ENCODE results near the gene BCAR1.
A peak's percentile ranks its signal among the peaks of the same experiment; 100 is the strongest.

DNA sequence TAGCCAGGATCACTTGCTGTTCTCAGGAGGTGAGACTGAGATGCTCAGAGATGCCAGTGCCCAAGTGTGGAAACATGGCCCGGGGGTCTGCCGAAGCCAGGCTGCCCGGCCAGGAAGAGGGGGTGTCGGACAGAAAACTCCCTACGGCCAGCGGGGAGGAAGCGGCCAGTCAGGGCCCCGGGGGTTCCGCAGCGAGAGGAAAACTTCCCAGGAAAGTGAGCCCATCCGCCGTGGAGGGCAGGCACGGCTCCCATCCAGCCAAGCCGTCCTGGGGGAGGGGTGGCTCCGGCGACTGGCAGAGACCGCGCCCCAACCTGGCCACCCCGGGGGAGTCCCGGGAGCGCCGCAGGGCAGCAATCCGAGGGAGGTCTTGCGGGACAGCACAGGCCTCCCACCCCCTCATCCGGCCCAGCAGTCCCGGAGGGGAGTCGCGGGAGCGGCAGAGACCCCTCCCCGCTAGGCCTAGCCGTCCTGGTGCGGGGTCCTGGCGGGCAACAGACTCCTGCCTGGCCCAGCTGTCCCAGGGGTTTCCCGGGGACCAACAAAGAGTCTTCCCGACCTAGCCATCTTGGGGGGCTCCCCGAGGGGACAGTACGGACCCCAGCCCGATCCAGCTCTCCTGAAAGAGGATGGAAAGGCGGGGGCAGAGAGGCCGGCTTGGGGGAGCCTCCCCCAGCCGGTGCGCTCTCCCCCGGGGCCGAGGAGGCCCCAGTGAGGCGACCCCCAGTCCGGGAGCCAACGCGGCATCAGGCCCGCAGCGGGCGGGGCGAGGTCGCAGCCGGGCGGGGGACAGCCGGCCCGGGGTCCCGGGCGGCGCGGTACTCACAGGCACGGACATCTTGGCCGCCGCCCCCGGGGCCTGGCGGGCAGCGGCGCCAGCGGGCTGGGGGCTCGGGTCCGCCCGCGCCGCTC, 13.8 kb upstream of the BCAR1 start:
- TF ChIP-seq, protein P1, sequence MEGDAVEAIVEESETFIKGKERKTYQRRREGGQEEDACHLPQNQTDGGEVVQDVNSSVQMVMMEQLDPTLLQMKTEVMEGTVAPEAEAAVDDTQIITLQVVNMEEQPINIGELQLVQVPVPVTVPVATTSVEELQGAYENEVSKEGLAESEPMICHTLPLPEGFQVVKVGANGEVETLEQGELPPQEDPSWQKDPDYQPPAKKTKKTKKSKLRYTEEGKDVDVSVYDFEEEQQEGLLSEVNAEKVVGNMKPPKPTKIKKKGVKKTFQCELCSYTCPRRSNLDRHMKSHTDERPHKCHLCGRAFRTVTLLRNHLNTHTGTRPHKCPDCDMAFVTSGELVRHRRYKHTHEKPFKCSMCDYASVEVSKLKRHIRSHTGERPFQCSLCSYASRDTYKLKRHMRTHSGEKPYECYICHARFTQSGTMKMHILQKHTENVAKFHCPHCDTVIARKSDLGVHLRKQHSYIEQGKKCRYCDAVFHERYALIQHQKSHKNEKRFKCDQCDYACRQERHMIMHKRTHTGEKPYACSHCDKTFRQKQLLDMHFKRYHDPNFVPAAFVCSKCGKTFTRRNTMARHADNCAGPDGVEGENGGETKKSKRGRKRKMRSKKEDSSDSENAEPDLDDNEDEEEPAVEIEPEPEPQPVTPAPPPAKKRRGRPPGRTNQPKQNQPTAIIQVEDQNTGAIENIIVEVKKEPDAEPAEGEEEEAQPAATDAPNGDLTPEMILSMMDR (IDR thresholded peaks at IDR 0.05) = no peak
- TF ChIP-seq EP300 (IDR thresholded peaks at IDR 0.05; ENCODE audit: low read depth) (no peak), POLR2AphosphoS5 (IDR thresholded peaks at IDR 0.05) (peak in 1 of 3 donors; percentile 19), POLR2A (IDR thresholded peaks at IDR 0.05) (peak; percentile 15)

All from transverse colon (tissue), 4 donors.